ENCODE results near the gene OAT. TPM values are rescaled to one million over a fixed set of nuclear protein-coding genes. Genes with fewer than 3 reads are reported as not detected.
A peak's percentile ranks its signal among the peaks of the same experiment; 100 is the strongest.

OAT gene
- total and polyA plus RNA-seq, 4 donors: 26.2 to 75.3 (median 53.7) TPM

DNA sequence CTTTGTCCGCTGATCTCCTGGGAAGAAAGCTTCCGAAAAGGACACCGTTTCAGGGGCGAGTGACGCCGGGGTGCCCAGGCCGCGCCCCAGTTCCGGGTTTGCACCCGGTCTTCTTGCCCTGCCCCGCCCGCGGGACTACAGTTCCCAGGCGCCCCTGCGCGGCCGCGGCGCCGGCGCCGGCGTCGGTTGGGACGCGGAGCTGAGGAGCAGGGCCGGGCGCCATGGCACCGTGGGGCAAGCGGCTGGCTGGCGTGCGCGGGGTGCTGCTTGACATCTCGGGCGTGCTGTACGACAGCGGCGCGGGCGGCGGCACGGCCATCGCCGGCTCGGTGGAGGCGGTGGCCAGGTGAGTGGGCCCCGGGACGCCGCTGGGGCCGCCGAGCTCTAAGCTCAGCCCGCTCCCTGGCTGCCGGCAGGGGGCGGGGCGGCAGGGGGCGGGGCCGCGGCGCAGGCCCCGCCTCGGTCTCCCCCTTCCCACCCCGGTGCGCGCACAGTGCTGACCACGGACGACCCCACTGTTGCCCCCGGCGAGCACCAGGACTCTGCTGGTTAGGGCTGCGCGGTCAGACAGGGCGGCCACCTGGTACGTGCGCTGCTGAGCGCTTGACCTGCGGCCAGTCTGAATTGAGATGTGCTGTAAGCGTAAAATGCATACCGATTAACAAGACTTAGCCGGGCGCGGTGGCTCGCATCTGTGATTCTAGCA is 43.1 kb upstream of the OAT start, which contains the start of gene LHPP:
TSS of gene LHPP (plus strand) at position 182 of the 706 bp plus-strand sequence. CDS start at position 222, 40 bp downstream.
- H3K9ac ChIP-seq (ENCODE audit: insufficient read depth in 1 of 2, low read length in 2 of 2): peak within 1 kb of the TSS in 1 of 2 donors; percentile 55

DNA sequence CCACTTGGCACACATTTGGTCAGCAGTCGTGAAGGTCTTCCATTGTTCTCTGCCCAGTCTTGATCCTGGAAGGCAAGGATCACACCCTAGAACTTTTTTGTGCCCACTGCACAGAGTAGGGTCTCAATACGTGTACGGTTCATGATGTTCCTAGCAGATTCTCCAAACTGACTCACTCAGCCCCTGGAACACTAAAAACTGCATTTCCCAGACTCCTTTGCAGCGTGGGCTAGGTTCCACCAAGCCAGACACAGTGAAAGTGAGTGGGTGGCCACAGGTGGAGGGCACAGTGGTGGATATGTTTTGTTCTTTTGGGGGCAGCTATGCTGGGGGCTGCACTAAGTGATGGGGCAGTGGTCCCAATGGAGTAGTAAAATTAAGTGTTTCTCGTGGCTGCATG is 41.4 kb upstream of the OAT start:
- no peak overlapping the region for H3K9ac ChIP-seq (ENCODE audit: insufficient read depth in 1 of 2, low read length in 2 of 2)
- H3K4me3 ChIP-seq: no peak overlapping the region
- H3K27ac ChIP-seq (ENCODE audit: low read depth in 1 of 2, low read length in 1 of 2): no peak overlapping the region
- DNase-seq (no peak), ATAC-seq (ENCODE audit: insufficient read depth, low FRiP score) (no peak)
- TF ChIP-seq, protein P1, sequence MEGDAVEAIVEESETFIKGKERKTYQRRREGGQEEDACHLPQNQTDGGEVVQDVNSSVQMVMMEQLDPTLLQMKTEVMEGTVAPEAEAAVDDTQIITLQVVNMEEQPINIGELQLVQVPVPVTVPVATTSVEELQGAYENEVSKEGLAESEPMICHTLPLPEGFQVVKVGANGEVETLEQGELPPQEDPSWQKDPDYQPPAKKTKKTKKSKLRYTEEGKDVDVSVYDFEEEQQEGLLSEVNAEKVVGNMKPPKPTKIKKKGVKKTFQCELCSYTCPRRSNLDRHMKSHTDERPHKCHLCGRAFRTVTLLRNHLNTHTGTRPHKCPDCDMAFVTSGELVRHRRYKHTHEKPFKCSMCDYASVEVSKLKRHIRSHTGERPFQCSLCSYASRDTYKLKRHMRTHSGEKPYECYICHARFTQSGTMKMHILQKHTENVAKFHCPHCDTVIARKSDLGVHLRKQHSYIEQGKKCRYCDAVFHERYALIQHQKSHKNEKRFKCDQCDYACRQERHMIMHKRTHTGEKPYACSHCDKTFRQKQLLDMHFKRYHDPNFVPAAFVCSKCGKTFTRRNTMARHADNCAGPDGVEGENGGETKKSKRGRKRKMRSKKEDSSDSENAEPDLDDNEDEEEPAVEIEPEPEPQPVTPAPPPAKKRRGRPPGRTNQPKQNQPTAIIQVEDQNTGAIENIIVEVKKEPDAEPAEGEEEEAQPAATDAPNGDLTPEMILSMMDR (IDR thresholded peaks at IDR 0.05; ENCODE audit: control extremely low read depth, extremely low read depth): no peak
- H3K36me3 ChIP-seq (ENCODE audit: control insufficient read depth in 4 of 4, insufficient read depth in 4 of 4, low read length in 4 of 4): no peaks in the 10 kb centered on the region
- H3K27me3 ChIP-seq (ENCODE audit: control insufficient read depth in 3 of 3, insufficient read depth in 3 of 3, low read length in 2 of 3): peaks cover 3 to 15% (median 12%) of the 10 kb centered on the region in 3 donors
- H3K9me3 ChIP-seq (ENCODE audit: control insufficient read depth in 4 of 4, insufficient read depth in 3 of 4, low read length in 3 of 4): no peaks in the 10 kb centered on the region
- 71 to 91% methylated on average over 5 of the region's 5 CpGs for WGBS, 2 donors
- peaks cover 0 to 6% (median 2%) of the 10 kb centered on the region in 5 donors for H3K4me1 ChIP-seq (ENCODE audit: control insufficient read depth in 5 of 5, insufficient read depth in 5 of 5, low read length in 5 of 5)

More for the DNA sequence above, 43.1 kb upstream of the OAT start, which contains the start of gene LHPP:
- Histone ChIP-seq H3K4me1 (ENCODE audit: control insufficient read depth in 5 of 5, insufficient read depth in 5 of 5, low read length in 5 of 5) (peaks cover 0 to 6% (median 2%) of the 10 kb centered on the region in 5 donors), H3K27ac (ENCODE audit: low read depth in 1 of 2, low read length in 1 of 2) (peak within 1 kb of the TSS; percentile 88 to 94), H3K9me3 (ENCODE audit: control insufficient read depth in 4 of 4, insufficient read depth in 3 of 4, low read length in 3 of 4) (no peaks in the 10 kb centered on the region), H3K4me3 (peak within 1 kb of the TSS; percentile 96), H3K36me3 (ENCODE audit: control insufficient read depth in 4 of 4, insufficient read depth in 4 of 4, low read length in 4 of 4) (no peaks in the 10 kb centered on the region), H3K27me3 (ENCODE audit: control insufficient read depth in 3 of 3, insufficient read depth in 3 of 3, low read length in 2 of 3) (peaks cover 0 to 3% (median under 1%) of the 10 kb centered on the region in 3 donors)
- ATAC-seq (ENCODE audit: insufficient read depth, low FRiP score) (peak; percentile 98), DNase-seq (peak; percentile 83 to 86 (median 85))
- 1% methylated on average over 79 to 81 of the region's 81 CpGs for whole genome bisulfite sequencing, 2 donors
- TF ChIP-seq, protein P1 (IDR thresholded peaks at IDR 0.05; ENCODE audit: control extremely low read depth, extremely low read depth): no peak

DNA sequence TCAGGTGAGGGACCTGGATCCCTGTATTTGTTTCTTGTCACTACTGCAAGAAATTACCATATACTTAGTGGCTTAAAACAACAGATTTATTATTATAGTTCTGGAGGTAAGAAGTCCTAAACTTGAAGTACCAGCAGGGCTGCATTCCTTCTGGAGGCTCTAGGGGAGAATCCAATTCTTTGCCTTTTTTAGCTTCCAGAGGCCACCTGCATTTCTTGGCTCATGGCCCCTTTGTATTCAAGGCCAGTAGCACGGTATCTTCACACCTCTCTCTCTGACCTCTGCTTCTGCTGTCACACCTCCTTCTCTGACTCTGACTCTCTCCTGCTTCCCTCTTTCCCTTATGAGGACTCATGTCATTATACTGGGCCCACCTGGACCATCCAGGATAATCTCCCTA is 40.7 kb upstream of the OAT start:
- ATAC-seq (ENCODE audit: insufficient read depth, low FRiP score): no peak
- WGBS, 2 donors: 62 to 71% methylated on average over 1 of the region's 1 CpG
- DNase-seq: no peak
- Histone ChIP-seq H3K9ac (ENCODE audit: insufficient read depth in 1 of 2, low read length in 2 of 2) (no peak overlapping the region), H3K27ac (ENCODE audit: low read depth in 1 of 2, low read length in 1 of 2) (no peak overlapping the region), H3K36me3 (ENCODE audit: control insufficient read depth in 4 of 4, insufficient read depth in 4 of 4, low read length in 4 of 4) (no peaks in the 10 kb centered on the region), H3K4me3 (no peak overlapping the region), H3K27me3 (ENCODE audit: control insufficient read depth in 3 of 3, insufficient read depth in 3 of 3, low read length in 2 of 3) (peaks cover 3 to 21% (median 18%) of the 10 kb centered on the region in 3 donors), H3K4me1 (ENCODE audit: control insufficient read depth in 5 of 5, insufficient read depth in 5 of 5, low read length in 5 of 5) (peaks cover 0 to 4% (median 0%) of the 10 kb centered on the region in 5 donors), H3K9me3 (ENCODE audit: control insufficient read depth in 4 of 4, insufficient read depth in 3 of 4, low read length in 3 of 4) (no peaks in the 10 kb centered on the region)
- TF ChIP-seq, protein P1 (IDR thresholded peaks at IDR 0.05; ENCODE audit: control extremely low read depth, extremely low read depth): no peak
